ENCODE results near the gene RAPSN.

DNA sequence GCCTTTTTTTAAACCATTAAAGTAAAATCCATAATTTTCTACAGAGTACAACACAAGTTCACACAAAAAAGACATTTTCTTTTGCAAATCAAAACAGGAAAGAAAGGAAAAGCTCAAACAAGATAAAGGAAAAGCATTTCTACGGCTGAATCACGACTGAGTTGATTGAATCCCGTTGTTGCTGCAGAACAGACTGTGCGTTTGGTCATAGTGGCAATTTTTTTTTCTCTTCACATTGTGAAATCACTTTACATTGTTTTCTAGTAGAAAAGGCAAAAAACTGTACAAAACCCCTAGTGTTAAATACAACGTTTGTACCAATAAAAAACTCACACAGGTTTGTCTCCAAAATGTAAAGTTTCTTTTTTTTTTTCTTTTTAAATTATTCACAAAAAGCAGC lies 17.3 kb upstream of the RAPSN start:
- TF ChIP-seq POLR2A (IDR thresholded peaks at IDR 0.05; ENCODE audit: low read depth, low read length) (no peak), POLR2AphosphoS5 (IDR thresholded peaks at IDR 0.05; ENCODE audit: low read depth, low read length) (no peak), TAF1 (IDR thresholded peaks at IDR 0.05; ENCODE audit: borderline replicate concordance, low read depth, low read length) (no peak)
